HT1080 (cell line): ENCODE measurements around the gene TNFRSF18. TPM values are rescaled to one million over a fixed set of nuclear protein-coding genes. Genes with fewer than 3 reads are reported as not detected.

Experiments used
- small RNA-seq: library from RNA; depleted of rRNA; stranded (forward); fragments of <200 nt; gene quantifications from one replicate; pipeline ENCODE3, GENCODE V24; 2014
- total RNA-seq: library from RNA; depleted of rRNA; stranded (reverse); fragments of >200 nt; shearing (Covaris generic); gene quantifications from 2 replicates; pipeline ENCODE4 v1.2.3, GENCODE V29; 2014; rRNA removed

TNFRSF18 gene
- total RNA-seq, 1 experiment from 2014 or later, result not detected

Small RNAs within 50 kb of the gene (small RNA-seq; reads per million reads assigned to genes)
- not detected for gene MIR200A
- gene MIR200B, result not detected
- gene MIR429, result not detected

Other genes with a start within 250 kb of the TNFRSF18 start
- gene NOC2L, start 247.3 kb downstream of the TNFRSF18 start, total RNA-seq, result 312 and 330 TPM in 2 replicates
- gene KLHL17, start 246.0 kb downstream of the TNFRSF18 start, total RNA-seq, result 10.7 and 12.6 TPM in 2 replicates
- 2.5 and 3.3 TPM in 2 replicates for gene PLEKHN1, start 240.1 kb downstream of the TNFRSF18 start, total RNA-seq
- 0.50 TPM in 1 of 2 replicates, not detected in the other for gene PERM1, start 224.5 kb downstream of the TNFRSF18 start, total RNA-seq
- gene HES4, start 206.5 kb downstream of the TNFRSF18 start, total RNA-seq, result 3.5 and 7.6 TPM in 2 replicates
- gene ISG15, start 193.1 kb downstream of the TNFRSF18 start, total RNA-seq, result 48.6 and 53.3 TPM in 2 replicates
- gene AGRN, start 186.5 kb downstream of the TNFRSF18 start, total RNA-seq, result 89.9 and 101 TPM in 2 replicates
- not detected in 2 replicates for gene RNF223, start 132.3 kb downstream of the TNFRSF18 start, total RNA-seq
- gene C1orf159, start 90.5 kb downstream of the TNFRSF18 start, total RNA-seq, result 17.8 and 19.8 TPM in 2 replicates
- gene TTLL10, start 32.7 kb downstream of the TNFRSF18 start, total RNA-seq, result not detected in 2 replicates
- gene TNFRSF4, start 7.6 kb upstream of the TNFRSF18 start, total RNA-seq, result 0.88 TPM in 1 of 2 replicates, not detected in the other
- 110 and 119 TPM in 2 replicates for gene SDF4, start 25.4 kb upstream of the TNFRSF18 start, total RNA-seq
- 27.3 and 37.6 TPM in 2 replicates for gene B3GALT6, start 25.6 kb upstream of the TNFRSF18 start, total RNA-seq
- gene C1QTNF12, start 40.1 kb upstream of the TNFRSF18 start, total RNA-seq, result 0.40 and 1.5 TPM in 2 replicates
- gene UBE2J2, start 67.3 kb upstream of the TNFRSF18 start, total RNA-seq, result 125 and 139 TPM in 2 replicates
- gene SCNN1D, start 73.8 kb upstream of the TNFRSF18 start, total RNA-seq, result 0.20 and 0.59 TPM in 2 replicates
- gene ACAP3, start 101.3 kb upstream of the TNFRSF18 start, total RNA-seq, result 28.9 and 34.9 TPM in 2 replicates
- 42.0 and 43.9 TPM in 2 replicates for gene PUSL1, start 102.0 kb upstream of the TNFRSF18 start, total RNA-seq
- 142 and 143 TPM in 2 replicates for gene INTS11, start 118.1 kb upstream of the TNFRSF18 start, total RNA-seq
- 36.8 and 55.0 TPM in 2 replicates for gene CPTP, start 118.2 kb upstream of the TNFRSF18 start, total RNA-seq
- 0.03 and 0.08 TPM in 2 replicates for gene TAS1R3, start 124.7 kb upstream of the TNFRSF18 start, total RNA-seq
- 113 and 118 TPM in 2 replicates for gene DVL1, start 142.8 kb upstream of the TNFRSF18 start, total RNA-seq
- 0.11 and 0.50 TPM in 2 replicates for gene MXRA8, start 152.0 kb upstream of the TNFRSF18 start, total RNA-seq
- gene AURKAIP1, start 168.6 kb upstream of the TNFRSF18 start, total RNA-seq, result 318 and 349 TPM in 2 replicates
- gene CCNL2, start 192.7 kb upstream of the TNFRSF18 start, total RNA-seq, result 74.6 and 96.1 TPM in 2 replicates
- gene MRPL20, start 200.7 kb upstream of the TNFRSF18 start, total RNA-seq, result 319 and 342 TPM in 2 replicates
- not detected in 2 replicates for gene ANKRD65, start 214.7 kb upstream of the TNFRSF18 start, total RNA-seq
- 0.05 and 0.23 TPM in 2 replicates for gene VWA1, start 229.1 kb upstream of the TNFRSF18 start, total RNA-seq
- 0.03 TPM in 1 of 2 replicates, not detected in the other for gene ATAD3C, start 243.1 kb upstream of the TNFRSF18 start, total RNA-seq